Measurements from ENCODE around the gene SLIT1.

GRCh38 chr10:97235353-97235752 is 49.6 kb upstream of the SLIT1 start:
- TF ChIP-seq CTCF (IDR thresholded peaks at IDR 0.05), result no peak
- no peak for TF ChIP-seq POLR2A (IDR thresholded peaks at IDR 0.05)

Data from adrenal gland (tissue), 5 donors.